GM21717 (cell line): Measurements from ENCODE around the gene TAC4.

Experiments used
- ATAC-seq: cut with Tn5 transposase; IDR thresholded peaks from one replicate; pipeline ENCODE4 v1.9.1; 2021; ENCODE audit warnings: mild to moderate bottlenecking, moderate library complexity; ENCODE audit not compliant: unreplicated experiment

TAC4 gene

GRCh38 chr17:49848019-49848473 lies at the start of gene TAC4:
Gene TAC4 (minus strand): TSS chr17:49848069. CDS start chr17:49848017, 52 bp downstream.
- no peak for ATAC-seq

GRCh38 chr17:49896860-49897259 lies 49.0 kb upstream of the TAC4 start:
- ATAC-seq: no peak

GRCh38 chr17:49896222-49896621 lies 48.4 kb upstream of the TAC4 start:
- ATAC-seq: no peak

- no peak for ATAC-seq
Observed at GRCh38 chr17:49895812-49896211, 47.9 kb upstream of the TAC4 start.

- no peak for ATAC-seq
Observed at GRCh38 chr17:49894761-49895160, 46.9 kb upstream of the TAC4 start.

- no peak for ATAC-seq
Observed at GRCh38 chr17:49891694-49892389, 44.0 kb upstream of the TAC4 start.

GRCh38 chr17:49891271-49891670 lies 43.4 kb upstream of the TAC4 start:
- ATAC-seq: no peak

GRCh38 chr17:49890852-49891251 lies 43.0 kb upstream of the TAC4 start:
- no peak for ATAC-seq

- no peak for ATAC-seq
Observed at GRCh38 chr17:49890077-49890821, 42.4 kb upstream of the TAC4 start.

- no peak for ATAC-seq
Observed at GRCh38 chr17:49889500-49889899, 41.6 kb upstream of the TAC4 start.

GRCh38 chr17:49887744-49888360 lies 40.0 kb upstream of the TAC4 start:
- ATAC-seq: no peak

- no peak for ATAC-seq
Observed at GRCh38 chr17:49887086-49887743, 39.3 kb upstream of the TAC4 start.

GRCh38 chr17:49886036-49886435 lies 38.2 kb upstream of the TAC4 start:
- no peak for ATAC-seq

GRCh38 chr17:49882434-49882833 lies 34.6 kb upstream of the TAC4 start:
- ATAC-seq: no peak

GRCh38 chr17:49881054-49881402 lies 33.2 kb upstream of the TAC4 start:
- no peak for ATAC-seq

GRCh38 chr17:49880291-49881053 lies 32.6 kb upstream of the TAC4 start:
- ATAC-seq: no peak

GRCh38 chr17:49878931-49879904 lies 31.3 kb upstream of the TAC4 start:
- no peak for ATAC-seq

GRCh38 chr17:49875685-49876084 lies 27.8 kb upstream of the TAC4 start:
- ATAC-seq: no peak

GRCh38 chr17:49874911-49875310 lies 27.0 kb upstream of the TAC4 start:
- no peak for ATAC-seq

- ATAC-seq: no peak
Observed at GRCh38 chr17:49873926-49874325, 26.1 kb upstream of the TAC4 start.
